ENCODE measurements around the gene LARGE1. TPM values are rescaled to one million over a fixed set of nuclear protein-coding genes. Genes with fewer than 3 reads are reported as not detected.

LARGE1 gene
- total and polyA plus RNA-seq, 8 donors: 4.1 to 29.3 (median 13.7) TPM

DNA sequence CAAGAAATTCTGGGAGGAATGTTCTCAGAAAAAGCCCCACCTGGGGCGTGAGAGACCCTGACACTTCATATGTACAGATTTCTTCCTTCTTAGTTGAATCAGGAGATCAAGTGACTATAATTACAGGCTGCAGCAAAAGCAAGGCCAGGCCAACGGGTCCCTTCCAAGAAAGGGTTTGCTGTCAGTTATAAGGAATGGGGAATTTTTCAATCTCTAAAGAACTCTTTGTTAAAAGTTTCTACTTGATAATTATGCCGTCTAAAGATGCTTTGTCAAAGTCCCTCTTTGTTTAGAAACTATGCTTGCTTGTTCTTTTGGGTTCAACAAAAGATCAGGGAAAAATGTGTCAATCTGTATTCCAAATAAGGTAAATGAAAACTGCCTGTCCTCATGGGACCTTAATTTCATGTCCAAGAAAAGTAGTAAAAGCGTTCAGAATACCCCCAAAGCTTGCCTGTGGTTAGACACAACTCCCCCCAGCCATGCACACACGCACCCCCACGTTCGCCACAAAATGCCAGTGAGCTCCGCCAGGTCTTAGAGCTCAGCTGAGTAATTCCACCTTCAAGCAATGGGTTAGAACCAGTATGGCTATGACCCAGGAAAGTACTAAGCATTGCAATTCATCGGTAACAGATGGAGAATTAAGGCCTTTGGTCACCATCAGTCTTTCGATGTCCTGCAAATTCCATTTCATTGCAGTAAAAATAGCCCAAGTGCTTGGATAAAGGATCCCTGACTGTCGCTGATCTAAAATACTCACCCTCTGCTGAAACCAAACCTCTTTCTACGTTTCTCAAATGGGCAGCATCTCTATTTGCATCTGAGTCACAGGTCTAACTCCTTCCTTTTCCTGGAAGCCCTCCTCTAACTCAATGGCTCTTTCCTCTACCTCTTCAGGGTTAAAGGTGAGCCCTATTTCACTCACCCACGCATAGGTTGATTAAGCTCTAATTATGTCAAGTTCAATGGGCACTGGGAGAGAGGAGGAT, 442.9 kb downstream of the LARGE1 start:
- FAIRE-seq (no peak), ATAC-seq (no peak), DNase-seq (no peak)
- TF ChIP-seq, protein P1, sequence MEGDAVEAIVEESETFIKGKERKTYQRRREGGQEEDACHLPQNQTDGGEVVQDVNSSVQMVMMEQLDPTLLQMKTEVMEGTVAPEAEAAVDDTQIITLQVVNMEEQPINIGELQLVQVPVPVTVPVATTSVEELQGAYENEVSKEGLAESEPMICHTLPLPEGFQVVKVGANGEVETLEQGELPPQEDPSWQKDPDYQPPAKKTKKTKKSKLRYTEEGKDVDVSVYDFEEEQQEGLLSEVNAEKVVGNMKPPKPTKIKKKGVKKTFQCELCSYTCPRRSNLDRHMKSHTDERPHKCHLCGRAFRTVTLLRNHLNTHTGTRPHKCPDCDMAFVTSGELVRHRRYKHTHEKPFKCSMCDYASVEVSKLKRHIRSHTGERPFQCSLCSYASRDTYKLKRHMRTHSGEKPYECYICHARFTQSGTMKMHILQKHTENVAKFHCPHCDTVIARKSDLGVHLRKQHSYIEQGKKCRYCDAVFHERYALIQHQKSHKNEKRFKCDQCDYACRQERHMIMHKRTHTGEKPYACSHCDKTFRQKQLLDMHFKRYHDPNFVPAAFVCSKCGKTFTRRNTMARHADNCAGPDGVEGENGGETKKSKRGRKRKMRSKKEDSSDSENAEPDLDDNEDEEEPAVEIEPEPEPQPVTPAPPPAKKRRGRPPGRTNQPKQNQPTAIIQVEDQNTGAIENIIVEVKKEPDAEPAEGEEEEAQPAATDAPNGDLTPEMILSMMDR (IDR thresholded peaks at IDR 0.05): no peak
- Histone ChIP-seq H3K27me3 (no peaks in the 10 kb centered on the region), H3K36me3 (no peaks in the 10 kb centered on the region), H3K4me1 (no peaks in the 10 kb centered on the region), H3K4me3 (no peak overlapping the region), H3K27ac (no peak overlapping the region), H3K9me3 (no peaks in the 10 kb centered on the region)
- intact Hi-C loops (cut with DNase I): no loop called here
- WGBS, 2 donors: 81 to 83% methylated on average over 13 of the region's 13 CpGs

DNA sequence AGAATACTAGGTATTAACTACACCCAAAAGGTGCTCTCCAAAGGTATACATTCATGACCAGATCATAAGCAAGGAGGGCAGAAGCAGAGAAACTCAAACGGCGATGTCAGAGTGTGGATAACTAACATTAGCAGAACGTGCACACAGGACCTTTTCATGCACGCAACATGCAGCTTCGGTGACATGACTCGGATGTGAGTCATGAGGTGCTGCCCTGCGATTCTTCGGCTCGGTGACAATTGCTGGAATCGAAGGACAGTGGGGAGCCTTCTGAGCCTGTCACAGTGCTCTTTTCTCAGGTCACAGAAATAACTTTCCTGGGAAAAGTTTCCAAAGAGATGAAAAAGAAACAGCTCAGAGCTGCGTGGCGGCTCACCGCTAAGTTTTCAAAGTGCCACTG, 443.6 kb downstream of the LARGE1 start:
- no peaks in the 10 kb centered on the region for H3K4me1 ChIP-seq
- H3K36me3 ChIP-seq: no peaks in the 10 kb centered on the region
- DNase-seq (no peak), ATAC-seq (peak in 1 of 4 donors; percentile 20), FAIRE-seq (no peak)
- H3K9me3 ChIP-seq: no peaks in the 10 kb centered on the region
- no peak overlapping the region for H3K4me3 ChIP-seq
- no peak overlapping the region for H3K27ac ChIP-seq
- intact Hi-C loops (cut with DNase I): no loop called here
- TF ChIP-seq, protein P1 (IDR thresholded peaks at IDR 0.05): no peak
- 84 to 87% methylated on average over 13 of the region's 13 CpGs for WGBS, 2 donors
- H3K27me3 ChIP-seq: no peaks in the 10 kb centered on the region

DNA sequence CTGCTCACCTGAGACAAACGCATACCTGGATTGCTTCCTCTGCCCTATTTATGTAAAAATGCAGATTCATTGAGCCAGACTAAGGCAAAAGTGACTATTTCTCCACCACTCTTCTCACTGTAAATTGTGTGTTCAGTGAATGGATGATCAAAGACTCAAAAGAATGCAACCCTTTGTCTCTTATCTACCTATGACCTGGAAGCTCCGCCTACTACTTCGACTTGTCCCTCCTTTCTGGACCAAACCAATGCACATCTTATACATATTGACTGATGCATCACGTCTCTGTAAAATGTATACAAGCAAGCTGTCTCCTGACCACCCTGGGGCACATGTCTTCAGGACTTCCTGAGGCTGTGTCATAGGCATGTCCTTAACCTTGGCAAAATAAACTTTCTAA, 444.1 kb downstream of the LARGE1 start:
- FAIRE-seq (no peak), ATAC-seq (no peak)
- TF ChIP-seq, protein P1 (IDR thresholded peaks at IDR 0.05): no peak

DNA sequence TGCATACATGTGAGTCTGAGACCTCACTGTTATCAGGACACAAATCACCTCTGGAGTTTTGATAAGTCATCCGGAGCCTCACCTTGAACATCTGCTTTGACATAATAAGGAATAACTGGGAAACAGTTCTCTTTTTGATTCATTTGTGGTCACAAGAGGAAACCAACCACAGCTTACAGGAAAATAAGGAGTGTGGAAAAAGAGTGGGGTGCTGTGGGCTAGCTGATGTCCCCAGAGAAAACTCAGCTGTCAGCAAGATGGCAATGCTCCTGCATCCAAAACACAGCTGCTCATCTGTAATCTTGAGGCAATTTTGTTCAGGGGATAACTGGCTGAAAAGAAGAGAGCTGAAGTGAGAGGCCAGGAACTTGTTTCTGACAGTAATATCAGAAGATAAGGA, 445.7 kb downstream of the LARGE1 start:
- no peaks in the 10 kb centered on the region for H3K27me3 ChIP-seq
- 77 to 94% methylated on average over 1 of the region's 1 CpG for WGBS, 2 donors
- FAIRE-seq (no peak), DNase-seq (no peak), ATAC-seq (no peak)
- no peaks in the 10 kb centered on the region for H3K4me1 ChIP-seq
- no peak overlapping the region for H3K4me3 ChIP-seq
- no peaks in the 10 kb centered on the region for H3K36me3 ChIP-seq
- H3K9me3 ChIP-seq: no peaks in the 10 kb centered on the region
- H3K27ac ChIP-seq: no peak overlapping the region
- TF ChIP-seq, protein P1 (IDR thresholded peaks at IDR 0.05): no peak
- intact Hi-C loops (cut with DNase I): no loop called here

More for the DNA sequence above, 444.1 kb downstream of the LARGE1 start:
- no peak overlapping the region for H3K4me3 ChIP-seq
- 75 to 76% methylated on average over 4 of the region's 4 CpGs for WGBS, 2 donors
- no peak overlapping the region for H3K27ac ChIP-seq
- no peaks in the 10 kb centered on the region for H3K4me1 ChIP-seq
- no peaks in the 10 kb centered on the region for H3K9me3 ChIP-seq
- intact Hi-C loops (cut with DNase I): no loop called here
- no peaks in the 10 kb centered on the region for H3K27me3 ChIP-seq
- no peaks in the 10 kb centered on the region for H3K36me3 ChIP-seq
- DNase-seq: no peak
